Endothelial cell of umbilical vein (primary cell): ENCODE data around the gene CCR9. TPM values are rescaled to one million over a fixed set of nuclear protein-coding genes. Genes with fewer than 3 reads are reported as not detected.

Experiments used
- BruUV-seq: library from RNA; stranded (reverse); fragments of 400-500 nt; replicated peaks from 2 replicates; lab custom pipeline; 2021; lab: Mats Ljungman, UMichigan
- CTCF ChIA-PET: fragments of 300-600, 350-600 bp; sonication (Branson Sonifier 250); formaldehyde crosslinking; loops from one replicate; lab custom pipeline; 2021; ENCODE audit warnings: antibody characterized with exemption, inconsistent platforms; lab: Charles Lee
- POLR2A ChIA-PET: fragments of 300-600, 350-600 bp; sonication (Branson Sonifier 250); formaldehyde crosslinking; loops from one replicate; lab custom pipeline; 2021; ENCODE audit warnings: antibody characterized with exemption, inconsistent platforms; lab: Charles Lee
- DNase-seq: peaks from one replicate; pipeline ENCODE4 v3.0.0-alpha.2; 2011; ENCODE audit warnings: low read depth, low spot score
- FAIRE-seq: peaks from 2 replicates; lab custom pipeline; 2011; peaks lifted over from hg19 to GRCh38; lab: Jason Lieb, UNC
- H2AFZ ChIP-seq: 2 replicates; pipeline ENCODE4 v1.6.0; 2012; ENCODE audit warnings: low read depth, low read length, control low read depth, inconsistent platforms
- H3K27ac ChIP-seq: 2 replicates; pipeline ENCODE4 v1.5.1; 2011; ENCODE audit warnings: low read depth, mild to moderate bottlenecking, control low read depth, low read length, moderate library complexity; ENCODE audit not compliant: insufficient read depth
- H3K27me3 ChIP-seq, 2 experiments: 2 replicates each; pipeline versions ENCODE4 v1.6.0 to v1.6.1; 2011; ENCODE audit warnings: low read length in 2 of 2, mixed read lengths in 1 of 2; ENCODE audit not compliant: control insufficient read depth in 2 of 2, insufficient read depth in 2 of 2
- H3K36me3 ChIP-seq, 2 experiments: 2 replicates in 1 of 2; 3 replicates in 1 of 2; pipeline ENCODE4 v1.5.1; 2011; ENCODE audit warnings: low read length in 2 of 2, mild to moderate bottlenecking in 1 of 2, moderate library complexity in 1 of 2; ENCODE audit not compliant: control insufficient read depth in 2 of 2, insufficient read depth in 2 of 2; ENCODE audit errors: extremely low read depth in 1 of 2
- H3K4me1 ChIP-seq: 3 replicates; pipeline ENCODE4 v1.5.1; 2011; ENCODE audit warnings: mild to moderate bottlenecking, low read length; ENCODE audit not compliant: control insufficient read depth, insufficient read depth; ENCODE audit errors: extremely low read depth
- H3K4me2 ChIP-seq: 2 replicates; pipeline ENCODE4 v1.6.1; 2011; ENCODE audit warnings: low read length, control low read depth, mixed read lengths; ENCODE audit not compliant: insufficient read depth
- H3K4me3 ChIP-seq, 3 experiments: fragments of 200-600 bp in 1 of 3; sonication (generic), shearing (Covaris generic) in 1 of 3; replicated peaks in 1 of 3; 2 replicates each; pipeline ENCODE4 v1.5.1; 2011 to 2016; ENCODE audit warnings: control low read depth in 3 of 3, low read length in 3 of 3, mild to moderate bottlenecking in 2 of 3, inconsistent platforms in 1 of 3, low read depth in 1 of 3, moderate library complexity in 1 of 3; ENCODE audit not compliant: insufficient read depth in 1 of 3
- H3K79me2 ChIP-seq: 2 replicates; pipeline ENCODE4 v1.6.0; 2012; ENCODE audit warnings: low read length, inconsistent platforms; ENCODE audit not compliant: control insufficient read depth, insufficient read depth
- H3K9ac ChIP-seq: replicated peaks from 2 replicates; pipeline ENCODE3; 2011; ENCODE audit warnings: low read length, control low read depth; ENCODE audit not compliant: insufficient read depth; ENCODE audit errors: extremely low read depth
- H3K9me1 ChIP-seq: replicated peaks from 3 replicates; pipeline ENCODE4 v1.6.0; 2011; ENCODE audit warnings: mild to moderate bottlenecking, low read length; ENCODE audit not compliant: control insufficient read depth, insufficient read depth; ENCODE audit errors: extremely low read depth
- H3K9me3 ChIP-seq: replicated peaks from 2 replicates; pipeline ENCODE4 v1.5.1; 2012; ENCODE audit warnings: low read length, inconsistent platforms; ENCODE audit not compliant: control insufficient read depth, insufficient read depth
- H4K20me1 ChIP-seq: replicated peaks from 2 replicates; pipeline ENCODE3; 2011; ENCODE audit warnings: mild to moderate bottlenecking, low read length; ENCODE audit not compliant: control insufficient read depth, insufficient read depth; ENCODE audit errors: extremely low read depth
- EZH2 ChIP-seq: IDR thresholded peaks from 2 replicates; pipeline ENCODE4 v1.6.1; 2012; ENCODE audit warnings: borderline replicate concordance, low read depth, mild to moderate bottlenecking, moderate library complexity, low read length, inconsistent platforms; ENCODE audit not compliant: severe bottlenecking
- FOS ChIP-seq: IDR thresholded peaks from 2 replicates; pipeline ENCODE4 v1.6.1; 2011; ENCODE audit warnings: mild to moderate bottlenecking, low read length, moderate library complexity, borderline replicate concordance; ENCODE audit not compliant: insufficient read depth
- GATA2 ChIP-seq: IDR thresholded peaks from 2 replicates; pipeline ENCODE4 v1.7.0; 2011; ENCODE audit warnings: low read depth, mild to moderate bottlenecking, moderate library complexity, mixed read lengths, low read length; ENCODE audit not compliant: insufficient read length, insufficient read depth
- JUN ChIP-seq: IDR thresholded peaks from 2 replicates; pipeline ENCODE4 v1.6.1; 2011; ENCODE audit warnings: borderline replicate concordance, low read depth; ENCODE audit not compliant: insufficient read length, insufficient read depth
- POLR2A ChIP-seq: IDR thresholded peaks from 2 replicates; pipeline ENCODE4 v1.6.1; 2012; ENCODE audit warnings: low read depth, mild to moderate bottlenecking, control low read depth, low read length
- dilution Hi-C: fragments of 300-500 bp; cut with MboI; formaldehyde crosslinking; loops from one replicate; pipeline ENCODE4 v1.15.0; 2019; ENCODE audit warnings: low sequenced_read_pairs; ENCODE audit not compliant: extremely low pct_ligation_motif_present
- intact Hi-C: fragments of 100-400 bp; cut with micrococcal nuclease; formaldehyde crosslinking; loops from one replicate; pipeline ENCODE4 v1.10.0; 2022
- polyA plus RNA-seq, 4 experiments: library from polyadenylated mRNA; depleted of rRNA in 3 of 4; stranded (reverse) in 3 of 4; unstranded in 1 of 4; fragments of >200 nt; gene quantifications; 2 replicates each; pipeline versions ENCODE4 v1.2.1 to v1.2.3, GENCODE V29; 2011 to 2012; ENCODE audit warnings: missing spikeins in 1 of 4
- total RNA-seq: library from RNA; stranded (reverse); gene quantifications from 2 replicates; pipeline ENCODE4 v1.2.3, GENCODE V29; 2021
- TF ChIP-seq, protein P1 (sequence below): IDR thresholded peaks from 2 replicates; pipeline ENCODE4 v1.6.1; 2011; ENCODE audit not compliant: insufficient read depth, insufficient read length
- TF ChIP-seq, protein P2 (sequence below), 2 donors: IDR thresholded peaks; 1 replicate in 1 of 2; 2 replicates in 1 of 2; pipeline ENCODE4 v1.5.1; 2011; ENCODE audit warnings: low read length in 2 of 2, mild to moderate bottlenecking in 2 of 2, moderate library complexity in 2 of 2, control low read depth in 1 of 2, inconsistent platforms in 1 of 2, low read depth in 1 of 2; ENCODE audit not compliant: insufficient read depth in 1 of 2; ENCODE audit errors: extremely low read depth in 1 of 2

Gene CCR9
- total and polyA plus RNA-seq, 2 donors (not counting 3 experiments of a cell fraction or from before 2014, with no cell fraction given), result not detected

DNA sequence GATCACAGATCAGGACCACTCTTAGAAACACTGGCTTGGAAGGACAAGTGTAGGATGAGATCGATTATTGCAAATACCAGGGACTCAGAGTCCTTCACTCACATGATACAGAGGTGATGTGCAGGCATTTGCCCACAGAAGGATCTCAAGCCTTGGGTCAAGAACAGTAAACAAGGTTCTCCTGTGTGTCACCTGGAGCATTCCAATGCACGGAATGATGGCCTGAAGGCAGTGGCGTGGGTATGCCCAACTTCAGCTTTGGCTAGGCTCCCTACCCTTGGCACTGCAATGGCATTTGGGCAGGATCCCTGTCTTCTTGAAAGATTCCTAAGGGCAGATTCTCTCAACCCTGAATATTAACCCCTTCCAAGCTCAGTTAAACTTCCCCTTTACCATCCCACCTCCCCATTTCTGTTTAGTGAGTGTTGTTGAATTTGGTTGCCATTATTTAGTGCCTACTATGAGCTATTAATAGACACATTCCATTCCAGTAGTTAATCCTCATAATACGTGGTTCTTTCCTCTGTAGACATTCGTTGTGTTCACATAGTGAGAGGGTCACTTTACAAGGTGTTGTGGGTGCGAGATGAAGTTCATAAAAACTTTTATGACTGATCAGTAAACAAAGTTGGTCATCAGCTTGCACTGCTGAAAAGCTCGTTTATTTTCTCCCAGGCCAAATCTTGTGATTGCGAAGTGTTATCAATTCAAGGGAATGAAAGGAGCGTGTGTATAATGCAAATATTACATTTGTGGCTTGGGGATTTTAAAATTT lies 43.3 kb upstream of the CCR9 start:
- BruUV-seq, result no TSS peak
- Histone ChIP-seq H3K4me1 (peaks cover 5% of the 10 kb centered on the region), H3K4me2 (no peak overlapping the region), H2AFZ (no peak overlapping the region), H3K36me3 (no peaks in the 10 kb centered on the region), H3K79me2 (no peaks in the 10 kb centered on the region), H3K9me1 (no peaks in the 10 kb centered on the region), H3K4me3 (no peak overlapping the region), H3K27me3 (peaks cover 5 to 18% of the 10 kb centered on the region in 2 experiments), H3K27ac (no peak overlapping the region), H3K9me3 (no peaks in the 10 kb centered on the region), H3K9ac (no peak overlapping the region), H4K20me1 (no peaks in the 10 kb centered on the region)
- dilution Hi-C loops, result no loop called here
- intact Hi-C loops, result loop anchor here (1.0 kb wide), 2 partner anchors 25 to 236 kb away; no protein-coding TSS in a partner anchor
- CTCF ChIA-PET, result interaction anchor here (1.1 to 2.5 kb wide), 2 partner anchors 25 to 183 kb away, joined by 3 to 7 read pairs; no protein-coding TSS in a partner anchor
- TF ChIP-seq, protein P1, sequence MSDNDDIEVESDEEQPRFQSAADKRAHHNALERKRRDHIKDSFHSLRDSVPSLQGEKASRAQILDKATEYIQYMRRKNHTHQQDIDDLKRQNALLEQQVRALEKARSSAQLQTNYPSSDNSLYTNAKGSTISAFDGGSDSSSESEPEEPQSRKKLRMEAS, result no peak
- TF ChIP-seq EZH2 (no peak), GATA2 (no peak), POLR2A (no peak), FOS (no peak), JUN (no peak)
- TF ChIP-seq, protein P2, sequence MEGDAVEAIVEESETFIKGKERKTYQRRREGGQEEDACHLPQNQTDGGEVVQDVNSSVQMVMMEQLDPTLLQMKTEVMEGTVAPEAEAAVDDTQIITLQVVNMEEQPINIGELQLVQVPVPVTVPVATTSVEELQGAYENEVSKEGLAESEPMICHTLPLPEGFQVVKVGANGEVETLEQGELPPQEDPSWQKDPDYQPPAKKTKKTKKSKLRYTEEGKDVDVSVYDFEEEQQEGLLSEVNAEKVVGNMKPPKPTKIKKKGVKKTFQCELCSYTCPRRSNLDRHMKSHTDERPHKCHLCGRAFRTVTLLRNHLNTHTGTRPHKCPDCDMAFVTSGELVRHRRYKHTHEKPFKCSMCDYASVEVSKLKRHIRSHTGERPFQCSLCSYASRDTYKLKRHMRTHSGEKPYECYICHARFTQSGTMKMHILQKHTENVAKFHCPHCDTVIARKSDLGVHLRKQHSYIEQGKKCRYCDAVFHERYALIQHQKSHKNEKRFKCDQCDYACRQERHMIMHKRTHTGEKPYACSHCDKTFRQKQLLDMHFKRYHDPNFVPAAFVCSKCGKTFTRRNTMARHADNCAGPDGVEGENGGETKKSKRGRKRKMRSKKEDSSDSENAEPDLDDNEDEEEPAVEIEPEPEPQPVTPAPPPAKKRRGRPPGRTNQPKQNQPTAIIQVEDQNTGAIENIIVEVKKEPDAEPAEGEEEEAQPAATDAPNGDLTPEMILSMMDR (IDR thresholded peaks at IDR 0.05; ENCODE audit: extremely low read depth in 1 of 2, insufficient read depth in 1 of 2, low read depth in 1 of 2, low read length in 2 of 2), result no peak
- no peak for DNase-seq
- no peak for FAIRE-seq
- POLR2A ChIA-PET, result interaction anchor here (0.6 kb wide), 1 partner anchor 1253 kb away, joined by 8 read pairs; no protein-coding TSS in a partner anchor
